Body of pancreas (tissue), 4 donors: Measurements from ENCODE around the gene HOXD12.

ENCODE experiments used
- CTCF ChIP-seq, 7 experiments: fragments of 450-650 bp in 4 of 7; fragments of 200-600 bp in 3 of 7; sonication (generic) in 3 of 7; IDR thresholded peaks; one replicate each; pipeline ENCODE4 v1.5.1; 2016 to 2019; ENCODE audit warnings: antibody characterized with exemption in 7 of 7
- POLR2A ChIP-seq, 3 donors: fragments of 450-650 bp; IDR thresholded peaks; one replicate each; pipeline ENCODE4 v1.6.1; 2016; ENCODE audit warnings: antibody characterized with exemption in 3 of 3, mild to moderate bottlenecking in 2 of 3

GRCh38 chr2:176147800-176148496 lies 48.4 kb downstream of the HOXD12 start:
- TF ChIP-seq CTCF (IDR thresholded peaks at IDR 0.05) (no peak), POLR2A (IDR thresholded peaks at IDR 0.05) (no peak)
